ENCODE measurements around the gene CDH23. TPM values are rescaled to one million over a fixed set of nuclear protein-coding genes. Genes with fewer than 3 reads are reported as not detected.

Gene CDH23
- total and polyA plus RNA-seq, 9 of the 15 experiments (the other 6 are each of a cell fraction or from before 2014, with no cell fraction given): 0.18 to 1.2 (median 0.47) TPM

DNA sequence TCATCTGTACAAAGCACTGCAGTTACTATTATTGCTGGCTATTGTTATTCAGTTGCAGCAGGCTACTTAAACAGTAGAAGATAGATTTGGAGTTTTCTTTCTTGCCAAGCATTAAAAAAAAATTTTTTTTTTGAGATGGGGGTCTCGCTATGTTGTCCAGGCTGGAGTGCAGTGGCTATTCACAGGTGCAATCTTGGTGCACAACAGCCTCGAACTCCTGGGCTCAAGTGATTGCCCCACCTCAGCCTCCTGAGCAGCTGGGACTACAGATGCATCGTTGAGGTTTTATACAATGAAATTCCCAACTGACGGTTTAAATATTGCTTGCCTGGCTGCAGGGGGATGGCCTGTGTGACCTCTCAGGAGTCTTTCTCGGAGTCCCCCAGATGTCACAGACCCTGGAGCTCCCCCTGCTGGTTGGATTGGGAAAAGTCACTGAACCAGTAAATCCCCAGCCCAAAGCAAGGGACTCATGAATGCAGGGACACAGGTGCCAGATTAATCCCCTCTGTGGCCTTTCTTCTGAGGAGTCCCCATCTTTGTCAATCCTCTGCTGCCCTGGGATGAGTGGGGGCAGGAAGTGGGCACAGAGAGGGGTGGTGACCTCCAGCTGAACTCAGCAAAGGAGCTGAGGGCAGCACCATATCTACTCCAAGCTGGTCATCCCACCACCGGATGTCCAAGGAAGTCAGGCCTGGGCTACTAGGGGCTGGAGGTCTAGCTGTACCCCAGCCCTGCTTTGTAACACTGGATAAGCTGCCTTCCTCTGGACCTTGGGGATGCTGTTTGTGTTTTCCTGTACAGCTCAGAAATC is 173.3 kb downstream of the CDH23 start (continued):
- TF ChIP-seq RFX7 (CRISPR knock-in tag; IDR thresholded peaks at IDR 0.05) (no peak), SRSF1 (IDR thresholded peaks at IDR 0.05; ENCODE audit: low read depth, low read length) (no peak), MTA3 (IDR thresholded peaks at IDR 0.05; ENCODE audit: borderline replicate concordance) (no peak), PPARD (CRISPR knock-in tag; IDR thresholded peaks at IDR 0.05) (no peak), NCOA2 (IDR thresholded peaks at IDR 0.05; ENCODE audit: partially characterized antibody in 2 of 2) (no peak), NEUROD1 (IDR thresholded peaks at IDR 0.05; ENCODE audit: borderline replicate concordance, low read depth, low read length, partially characterized antibody) (peak; percentile 21), BCL6 (CRISPR knock-in tag; IDR thresholded peaks at IDR 0.05) (0 out of 2 replicates have a peak, but pooled peaks have one; percentile 2), HNRNPH1 (optimal IDR thresholded peaks at IDR 0.05; ENCODE audit: low read depth, low read length) (no peak), JUN (IDR thresholded peaks at IDR 0.05; ENCODE audit: borderline replicate concordance, low read depth, low read length) (no peak), JUN (CRISPR knock-in tag; IDR thresholded peaks at IDR 0.05; ENCODE audit: borderline replicate concordance) (no peak), KDM1A (IDR thresholded peaks at IDR 0.05) (no peak), ATF7 (IDR thresholded peaks at IDR 0.05) (no peak), ZSCAN29 (IDR thresholded peaks at IDR 0.05) (no peak), RCOR1 (IDR thresholded peaks at IDR 0.05; ENCODE audit: borderline replicate concordance in 1 of 2, low read depth in 2 of 2, low read length in 2 of 2) (no peak), ERF (CRISPR knock-in tag; IDR thresholded peaks at IDR 0.05) (no peak)
- TF ChIP-seq, protein P1, sequence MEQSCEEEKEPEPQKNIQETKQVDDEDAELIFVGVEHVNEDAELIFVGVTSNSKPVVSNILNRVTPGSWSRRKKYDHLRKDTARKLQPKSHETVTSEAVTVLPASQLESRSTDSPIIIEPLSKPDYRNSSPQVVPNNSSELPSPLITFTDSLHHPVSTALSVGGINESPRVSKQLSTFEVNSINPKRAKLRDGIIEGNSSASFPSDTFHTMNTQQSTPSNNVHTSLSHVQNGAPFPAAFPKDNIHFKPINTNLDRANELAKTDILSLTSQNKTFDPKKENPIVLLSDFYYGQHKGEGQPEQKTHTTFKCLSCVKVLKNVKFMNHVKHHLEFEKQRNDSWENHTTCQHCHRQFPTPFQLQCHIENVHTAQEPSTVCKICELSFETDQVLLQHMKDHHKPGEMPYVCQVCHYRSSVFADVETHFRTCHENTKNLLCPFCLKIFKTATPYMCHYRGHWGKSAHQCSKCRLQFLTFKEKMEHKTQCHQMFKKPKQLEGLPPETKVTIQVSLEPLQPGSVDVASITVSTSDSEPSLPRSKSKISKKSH (CRISPR knock-in tag; IDR thresholded peaks at IDR 0.05): no peak
- TF ChIP-seq, protein P2, sequence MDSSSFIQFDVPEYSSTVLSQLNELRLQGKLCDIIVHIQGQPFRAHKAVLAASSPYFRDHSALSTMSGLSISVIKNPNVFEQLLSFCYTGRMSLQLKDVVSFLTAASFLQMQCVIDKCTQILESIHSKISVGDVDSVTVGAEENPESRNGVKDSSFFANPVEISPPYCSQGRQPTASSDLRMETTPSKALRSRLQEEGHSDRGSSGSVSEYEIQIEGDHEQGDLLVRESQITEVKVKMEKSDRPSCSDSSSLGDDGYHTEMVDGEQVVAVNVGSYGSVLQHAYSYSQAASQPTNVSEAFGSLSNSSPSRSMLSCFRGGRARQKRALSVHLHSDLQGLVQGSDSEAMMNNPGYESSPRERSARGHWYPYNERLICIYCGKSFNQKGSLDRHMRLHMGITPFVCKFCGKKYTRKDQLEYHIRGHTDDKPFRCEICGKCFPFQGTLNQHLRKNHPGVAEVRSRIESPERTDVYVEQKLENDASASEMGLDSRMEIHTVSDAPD (CRISPR knock-in tag; IDR thresholded peaks at IDR 0.05): no peak
- TF ChIP-seq, protein P3, sequence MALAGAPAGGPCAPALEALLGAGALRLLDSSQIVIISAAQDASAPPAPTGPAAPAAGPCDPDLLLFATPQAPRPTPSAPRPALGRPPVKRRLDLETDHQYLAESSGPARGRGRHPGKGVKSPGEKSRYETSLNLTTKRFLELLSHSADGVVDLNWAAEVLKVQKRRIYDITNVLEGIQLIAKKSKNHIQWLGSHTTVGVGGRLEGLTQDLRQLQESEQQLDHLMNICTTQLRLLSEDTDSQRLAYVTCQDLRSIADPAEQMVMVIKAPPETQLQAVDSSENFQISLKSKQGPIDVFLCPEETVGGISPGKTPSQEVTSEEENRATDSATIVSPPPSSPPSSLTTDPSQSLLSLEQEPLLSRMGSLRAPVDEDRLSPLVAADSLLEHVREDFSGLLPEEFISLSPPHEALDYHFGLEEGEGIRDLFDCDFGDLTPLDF (CRISPR knock-in tag; IDR thresholded peaks at IDR 0.05): no peak
- TF ChIP-seq, protein P4, sequence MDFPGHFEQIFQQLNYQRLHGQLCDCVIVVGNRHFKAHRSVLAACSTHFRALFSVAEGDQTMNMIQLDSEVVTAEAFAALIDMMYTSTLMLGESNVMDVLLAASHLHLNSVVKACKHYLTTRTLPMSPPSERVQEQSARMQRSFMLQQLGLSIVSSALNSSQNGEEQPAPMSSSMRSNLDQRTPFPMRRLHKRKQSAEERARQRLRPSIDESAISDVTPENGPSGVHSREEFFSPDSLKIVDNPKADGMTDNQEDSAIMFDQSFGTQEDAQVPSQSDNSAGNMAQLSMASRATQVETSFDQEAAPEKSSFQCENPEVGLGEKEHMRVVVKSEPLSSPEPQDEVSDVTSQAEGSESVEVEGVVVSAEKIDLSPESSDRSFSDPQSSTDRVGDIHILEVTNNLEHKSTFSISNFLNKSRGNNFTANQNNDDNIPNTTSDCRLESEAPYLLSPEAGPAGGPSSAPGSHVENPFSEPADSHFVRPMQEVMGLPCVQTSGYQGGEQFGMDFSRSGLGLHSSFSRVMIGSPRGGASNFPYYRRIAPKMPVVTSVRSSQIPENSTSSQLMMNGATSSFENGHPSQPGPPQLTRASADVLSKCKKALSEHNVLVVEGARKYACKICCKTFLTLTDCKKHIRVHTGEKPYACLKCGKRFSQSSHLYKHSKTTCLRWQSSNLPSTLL (IDR thresholded peaks at IDR 0.05): no peak
- TF ChIP-seq, protein P5, sequence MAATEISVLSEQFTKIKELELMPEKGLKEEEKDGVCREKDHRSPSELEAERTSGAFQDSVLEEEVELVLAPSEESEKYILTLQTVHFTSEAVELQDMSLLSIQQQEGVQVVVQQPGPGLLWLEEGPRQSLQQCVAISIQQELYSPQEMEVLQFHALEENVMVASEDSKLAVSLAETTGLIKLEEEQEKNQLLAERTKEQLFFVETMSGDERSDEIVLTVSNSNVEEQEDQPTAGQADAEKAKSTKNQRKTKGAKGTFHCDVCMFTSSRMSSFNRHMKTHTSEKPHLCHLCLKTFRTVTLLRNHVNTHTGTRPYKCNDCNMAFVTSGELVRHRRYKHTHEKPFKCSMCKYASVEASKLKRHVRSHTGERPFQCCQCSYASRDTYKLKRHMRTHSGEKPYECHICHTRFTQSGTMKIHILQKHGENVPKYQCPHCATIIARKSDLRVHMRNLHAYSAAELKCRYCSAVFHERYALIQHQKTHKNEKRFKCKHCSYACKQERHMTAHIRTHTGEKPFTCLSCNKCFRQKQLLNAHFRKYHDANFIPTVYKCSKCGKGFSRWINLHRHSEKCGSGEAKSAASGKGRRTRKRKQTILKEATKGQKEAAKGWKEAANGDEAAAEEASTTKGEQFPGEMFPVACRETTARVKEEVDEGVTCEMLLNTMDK (IDR thresholded peaks at IDR 0.05; ENCODE audit: borderline replicate concordance, insufficient read depth, low read depth, low read length, poor library complexity, severe bottlenecking): peak; percentile 6
